Right ventricle myocardium inferior (tissue), 1 donor: Measurements from ENCODE around the gene RRP12. TPM values are rescaled to one million over a fixed set of nuclear protein-coding genes. Genes with fewer than 3 reads are reported as not detected.

Experiments used
- total RNA-seq: library from RNA; stranded (reverse); fragmentation: NEBNext Ultra II Directional; extraction: Animal tissue kit (Norgen Biotek cat#: 25700); gene quantifications from one replicate; pipeline ENCODE4 v1.2.1, GENCODE V29; 2021
- donor health status: DM: no; HTN: yes; CAD: no; lungs with severe emphysema.

Gene RRP12
- total RNA-seq, 1 donor from 2014 or later: 13.8 TPM

Other genes starting within 250 kb of the RRP12 start
- gene SLIT1, start 215.4 kb downstream of the RRP12 start, total RNA-seq: 0.08 TPM
- gene ARHGAP19, start 108.7 kb downstream of the RRP12 start, total RNA-seq: 5.6 TPM
- 5.4 TPM for gene FRAT1, start 82.1 kb downstream of the RRP12 start, total RNA-seq
- 9.1 TPM for gene FRAT2, start 66.6 kb downstream of the RRP12 start, total RNA-seq
- 220 TPM for gene PGAM1, start 24.9 kb upstream of the RRP12 start, total RNA-seq
- 18.2 TPM for gene EXOSC1, start 44.7 kb upstream of the RRP12 start, total RNA-seq
- gene ZDHHC16, start 44.8 kb upstream of the RRP12 start, total RNA-seq: 19.1 TPM
- 37.7 TPM for gene MMS19, start 97.1 kb upstream of the RRP12 start, total RNA-seq
- 26.6 TPM for gene UBTD1, start 97.6 kb upstream of the RRP12 start, total RNA-seq
- gene ANKRD2, start 171.4 kb upstream of the RRP12 start, total RNA-seq: 418 TPM
- 15.6 TPM for gene HOGA1, start 183.0 kb upstream of the RRP12 start, total RNA-seq
- 0.97 TPM for gene C10orf62, start 188.4 kb upstream of the RRP12 start, total RNA-seq
- gene MORN4, start 232.2 kb upstream of the RRP12 start, total RNA-seq: 8.0 TPM
- 11.0 TPM for gene PI4K2A, start 239.3 kb upstream of the RRP12 start, total RNA-seq